ENCODE data around the gene LAMA5. TPM values are rescaled to one million over a fixed set of nuclear protein-coding genes. Genes with fewer than 3 reads are reported as not detected.

Gene LAMA5
- total RNA-seq, 2 experiments from 2014 or later: 53.3 to 162 TPM

- CTCF ChIA-PET (ENCODE audit: unreplicated experiment): interaction anchor here (0.6 kb wide), 1 partner anchor 229 kb away, joined by 3 read pairs; no protein-coding TSS in a partner anchor
- no peak overlapping the region for H3K4me3 ChIP-seq (ENCODE audit: low read depth, low read length, poor library complexity, severe bottlenecking)
- H3K4me1 ChIP-seq (ENCODE audit: insufficient read depth, low read length, poor library complexity, severe bottlenecking): peaks cover 1% of the 10 kb centered on the region
- peaks cover 2% of the 10 kb centered on the region; the same call in 1 of the 2 replicates for H4K20me1 ChIP-seq (ENCODE audit: insufficient read depth, low read length)
- BruUV-seq (replicated peaks): no TSS peak
- no peak overlapping the region for H3K27ac ChIP-seq (ENCODE audit: low read depth, low read length, poor library complexity, severe bottlenecking)
- H2AFZ ChIP-seq (ENCODE audit: low read length): no peak overlapping the region
- no peak overlapping the region for H3K4me2 ChIP-seq (ENCODE audit: low read length)
- TF ChIP-seq CTCF (conservative IDR thresholded peaks at IDR 0.05; ENCODE audit: low read length) (no peak), EZH2phosphoT487 (IDR thresholded peaks at IDR 0.05; ENCODE audit: borderline replicate concordance, low read depth, low read length) (no peak)
- H3K36me3 ChIP-seq (ENCODE audit: insufficient read depth, low read length): peaks cover 33% of the 10 kb centered on the region
- H3K79me2 ChIP-seq (ENCODE audit: insufficient read depth, low read depth, low read length): no peaks in the 10 kb centered on the region
- H3K9me3 ChIP-seq (ENCODE audit: low read length): no peaks in the 10 kb centered on the region
- POLR2A ChIA-PET: no interaction called here
- intact Hi-C loops (cut with micrococcal nuclease; ENCODE audit: unreplicated experiment): no loop called here
- no peak for DNase-seq (ENCODE audit: low spot score)
- no peaks in the 10 kb centered on the region for H3K9me2 ChIP-seq (ENCODE audit: insufficient read depth, low read length)
These were observed 27.4 kb upstream of the LAMA5 start for GRCh38 chr20:62394248-62395245.

DNA sequence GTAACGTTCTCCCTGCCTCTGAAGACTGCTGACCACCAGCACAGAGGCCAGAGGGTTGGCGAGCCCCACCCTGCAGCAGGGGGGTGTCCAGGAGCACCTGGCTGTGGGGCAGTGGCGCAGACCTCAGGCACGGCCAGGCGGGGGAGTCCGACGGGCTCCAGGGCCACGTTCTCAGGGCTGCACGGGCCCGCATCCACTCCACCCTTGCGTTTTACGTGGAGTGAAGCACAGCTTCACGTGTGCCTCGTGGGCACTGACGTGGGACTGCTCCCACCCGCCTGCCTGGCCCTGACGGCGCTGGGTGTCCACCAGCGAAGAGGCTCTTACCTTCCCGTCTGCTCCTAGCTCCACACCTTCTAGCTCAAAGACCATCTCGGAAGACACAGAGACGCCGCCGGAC, 26.7 kb upstream of the LAMA5 start:
- Histone ChIP-seq H3K4me3 (ENCODE audit: low read depth, low read length, poor library complexity, severe bottlenecking) (no peak overlapping the region), H3K27ac (ENCODE audit: low read depth, low read length, poor library complexity, severe bottlenecking) (no peak overlapping the region), H3K9me2 (ENCODE audit: insufficient read depth, low read length) (no peaks in the 10 kb centered on the region), H3K79me2 (ENCODE audit: insufficient read depth, low read depth, low read length) (peaks cover 6% of the 10 kb centered on the region; the same call in 1 of the 2 replicates), H3K4me1 (ENCODE audit: insufficient read depth, low read length, poor library complexity, severe bottlenecking) (peaks cover 8% of the 10 kb centered on the region), H3K36me3 (ENCODE audit: insufficient read depth, low read length) (peaks cover 40% of the 10 kb centered on the region), H3K9me3 (ENCODE audit: low read length) (no peaks in the 10 kb centered on the region), H3K4me2 (ENCODE audit: low read length) (no peak overlapping the region), H2AFZ (ENCODE audit: low read length) (no peak overlapping the region), H4K20me1 (ENCODE audit: insufficient read depth, low read length) (peaks cover 9% of the 10 kb centered on the region; the same call in 1 of the 2 replicates)
- ChIA-PET CTCF (ENCODE audit: unreplicated experiment) (interaction anchor here (0.6 kb wide), 1 partner anchor 229 kb away, joined by 3 read pairs; no protein-coding TSS in a partner anchor), POLR2A (no interaction called here)
- BruUV-seq (replicated peaks): no TSS peak
- intact Hi-C loops (cut with micrococcal nuclease; ENCODE audit: unreplicated experiment): no loop called here
- no peak for DNase-seq (ENCODE audit: low spot score)
- TF ChIP-seq EZH2phosphoT487 (IDR thresholded peaks at IDR 0.05; ENCODE audit: borderline replicate concordance, low read depth, low read length): no peak
- no peak for TF ChIP-seq CTCF (conservative IDR thresholded peaks at IDR 0.05; ENCODE audit: low read length)

GRCh38 chr20:62393335-62393665, 26.2 kb upstream of the LAMA5 start:
- Histone ChIP-seq H2AFZ (ENCODE audit: low read length) (no peak overlapping the region), H4K20me1 (ENCODE audit: insufficient read depth, low read length) (peaks cover 14% of the 10 kb centered on the region; the same call in 1 of the 2 replicates), H3K9me3 (ENCODE audit: low read length) (no peaks in the 10 kb centered on the region), H3K4me2 (ENCODE audit: low read length) (no peak overlapping the region), H3K27ac (ENCODE audit: low read depth, low read length, poor library complexity, severe bottlenecking) (no peak overlapping the region), H3K36me3 (ENCODE audit: insufficient read depth, low read length) (peaks cover 40% of the 10 kb centered on the region), H3K4me3 (ENCODE audit: low read depth, low read length, poor library complexity, severe bottlenecking) (no peak overlapping the region), H3K4me1 (ENCODE audit: insufficient read depth, low read length, poor library complexity, severe bottlenecking) (peaks cover 14% of the 10 kb centered on the region), H3K79me2 (ENCODE audit: insufficient read depth, low read depth, low read length) (peaks cover 12% of the 10 kb centered on the region; the same call in 1 of the 2 replicates), H3K9me2 (ENCODE audit: insufficient read depth, low read length) (no peaks in the 10 kb centered on the region)
- no peak for DNase-seq (ENCODE audit: low spot score)
- ChIA-PET POLR2A (no interaction called here), CTCF (ENCODE audit: unreplicated experiment) (no interaction called here)
- TF ChIP-seq EZH2phosphoT487 (IDR thresholded peaks at IDR 0.05; ENCODE audit: borderline replicate concordance, low read depth, low read length) (no peak), CTCF (conservative IDR thresholded peaks at IDR 0.05; ENCODE audit: low read length) (no peak)
- intact Hi-C loops (cut with micrococcal nuclease; ENCODE audit: unreplicated experiment): no loop called here
- no TSS peak for BruUV-seq (replicated peaks)

Data from OCI-LY7 (cell line).